Endometrium (tissue), 2 donors: ENCODE data around the gene RASAL2.

Experiments
- FAIRE-seq: peaks from 2 replicates; lab custom pipeline; 2012; peaks lifted over from hg19 to GRCh38; lab: Jason Lieb, UNC
- donor health status: control.
- donor health status: control.

RASAL2 gene

GRCh38 chr1:178393370-178393769 lies 299.5 kb downstream of the RASAL2 start:
- FAIRE-seq, result no peak

GRCh38 chr1:178396789-178397188 lies 302.9 kb downstream of the RASAL2 start:
- no peak for FAIRE-seq

GRCh38 chr1:178397678-178398077 lies 303.8 kb downstream of the RASAL2 start:
- FAIRE-seq, result no peak

DNA sequence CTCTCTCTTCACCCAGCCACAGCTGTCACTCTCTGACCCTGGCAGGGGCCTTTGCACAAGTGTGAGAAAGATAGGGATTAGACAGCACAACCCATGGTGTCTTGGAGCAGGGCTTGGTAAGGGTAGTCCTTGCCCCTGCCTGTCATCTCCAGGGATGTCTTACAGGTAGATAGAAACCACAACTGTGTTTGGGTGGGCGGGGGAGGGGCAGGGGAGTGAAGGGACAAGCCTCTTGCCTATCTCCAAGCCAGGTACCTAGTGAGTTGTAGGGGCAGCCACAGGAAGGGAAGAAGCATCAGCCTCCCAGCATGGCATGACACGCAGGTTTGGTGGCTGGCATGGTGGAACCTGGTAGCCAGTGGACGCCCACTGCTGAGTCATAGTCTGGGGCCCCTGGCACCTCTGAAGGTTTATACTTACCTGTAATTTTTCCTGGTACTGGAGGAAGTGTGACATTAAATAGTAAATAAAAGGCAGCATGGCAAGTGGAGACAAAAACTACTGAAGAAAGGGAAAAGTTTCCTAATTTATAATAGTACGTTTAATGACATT lies 305.3 kb downstream of the RASAL2 start:
- no peak for FAIRE-seq

- no peak for FAIRE-seq
These were observed 311.2 kb downstream of the RASAL2 start for GRCh38 chr1:178405137-178405536.

GRCh38 chr1:178407215-178407614 lies 313.3 kb downstream of the RASAL2 start:
- no peak for FAIRE-seq

GRCh38 chr1:178407655-178408054 lies 313.8 kb downstream of the RASAL2 start:
- no peak for FAIRE-seq

DNA sequence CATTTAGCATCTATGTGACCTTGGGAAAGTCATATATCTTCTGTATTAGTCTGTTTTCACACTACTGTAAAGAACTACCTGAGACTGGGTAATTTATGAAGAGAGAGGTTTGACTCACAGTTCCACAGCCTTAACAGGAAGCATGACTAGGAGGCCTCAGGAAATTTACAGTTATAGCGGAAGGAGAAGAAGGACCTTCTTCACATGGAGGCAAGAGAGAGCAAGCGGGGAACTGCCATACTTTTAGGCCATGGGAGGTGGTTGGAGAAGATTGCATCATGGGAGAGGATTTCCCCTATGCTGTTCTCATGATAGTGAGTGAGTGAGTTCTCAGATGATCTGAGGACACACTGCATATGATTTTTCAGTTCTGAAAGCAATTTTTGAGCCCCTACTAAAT lies 315.0 kb downstream of the RASAL2 start:
- no peak for FAIRE-seq

GRCh38 chr1:178409541-178409940 lies 315.6 kb downstream of the RASAL2 start:
- no peak for FAIRE-seq

GRCh38 chr1:178411756-178412399 lies 318.0 kb downstream of the RASAL2 start:
- no peak for FAIRE-seq

- FAIRE-seq, result no peak
These were observed 318.5 kb downstream of the RASAL2 start for GRCh38 chr1:178412400-178412770.

DNA sequence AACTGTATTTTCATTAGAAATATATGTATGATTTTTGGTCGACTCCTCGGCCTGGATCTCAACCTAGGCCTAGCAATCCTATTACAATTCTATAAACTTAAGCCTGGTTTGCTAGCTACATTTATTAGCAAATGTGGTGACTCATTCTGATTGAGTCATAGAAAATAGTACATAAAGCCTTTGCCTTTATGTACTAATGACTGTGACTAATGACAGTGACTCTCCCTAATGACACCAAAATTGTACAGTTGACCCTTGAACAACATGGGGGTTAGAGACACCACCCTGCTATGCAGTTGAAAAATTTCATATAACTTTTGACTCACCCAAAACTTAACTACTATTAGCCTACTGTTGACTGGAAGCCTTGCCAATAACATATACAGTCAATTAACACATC lies 324.0 kb downstream of the RASAL2 start:
- FAIRE-seq, result no peak

GRCh38 chr1:178418284-178418955 lies 324.5 kb downstream of the RASAL2 start:
- no peak for FAIRE-seq

GRCh38 chr1:178434360-178434759 lies 340.5 kb downstream of the RASAL2 start:
- FAIRE-seq, result no peak

- FAIRE-seq, result no peak
These were observed 341.1 kb downstream of the RASAL2 start for GRCh38 chr1:178434899-178435435.

DNA sequence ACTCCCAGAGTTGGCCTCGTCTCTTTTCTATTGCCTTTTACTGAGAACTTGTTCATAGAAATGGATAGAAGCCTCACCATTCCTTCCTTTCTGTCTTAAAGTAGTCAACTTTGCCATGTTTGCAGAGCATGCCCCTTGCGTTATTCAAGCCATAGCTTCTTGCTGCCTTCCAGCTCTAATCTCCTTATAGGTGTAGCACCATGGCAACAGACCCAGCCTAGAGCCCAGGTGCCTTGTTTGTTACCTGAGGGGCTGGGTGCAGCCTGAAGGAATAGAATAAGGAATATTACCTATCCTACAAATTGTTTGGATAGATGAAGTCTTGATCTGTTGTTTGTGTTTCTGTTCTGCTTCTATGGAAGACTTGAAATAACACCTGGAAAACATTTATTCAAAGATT lies 343.0 kb downstream of the RASAL2 start:
- no peak for FAIRE-seq

- FAIRE-seq, result no peak
These were observed 344.5 kb downstream of the RASAL2 start for GRCh38 chr1:178438432-178438831.

GRCh38 chr1:178442925-178443324 lies 349.0 kb downstream of the RASAL2 start:
- no peak for FAIRE-seq

DNA sequence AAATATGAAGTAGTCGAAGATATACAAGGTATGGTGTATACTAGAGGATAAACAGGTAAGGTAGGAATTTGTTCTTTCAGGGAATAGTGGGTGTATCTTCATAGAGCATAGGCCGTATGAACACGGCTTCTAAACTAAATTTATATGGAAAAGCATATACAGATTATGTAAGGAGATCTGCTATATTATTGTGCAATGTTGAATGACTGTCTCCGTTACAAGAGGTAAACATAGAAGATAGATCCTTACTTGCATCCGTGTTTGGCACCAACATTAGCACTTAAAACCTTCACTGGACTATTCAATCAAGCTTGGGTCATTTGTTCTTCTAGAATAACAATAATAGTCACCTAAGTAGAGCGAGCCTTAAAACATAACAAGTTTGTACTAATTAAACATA lies 357.0 kb downstream of the RASAL2 start:
- FAIRE-seq, result no peak

GRCh38 chr1:178451529-178451928 lies 357.6 kb downstream of the RASAL2 start:
- FAIRE-seq, result no peak

DNA sequence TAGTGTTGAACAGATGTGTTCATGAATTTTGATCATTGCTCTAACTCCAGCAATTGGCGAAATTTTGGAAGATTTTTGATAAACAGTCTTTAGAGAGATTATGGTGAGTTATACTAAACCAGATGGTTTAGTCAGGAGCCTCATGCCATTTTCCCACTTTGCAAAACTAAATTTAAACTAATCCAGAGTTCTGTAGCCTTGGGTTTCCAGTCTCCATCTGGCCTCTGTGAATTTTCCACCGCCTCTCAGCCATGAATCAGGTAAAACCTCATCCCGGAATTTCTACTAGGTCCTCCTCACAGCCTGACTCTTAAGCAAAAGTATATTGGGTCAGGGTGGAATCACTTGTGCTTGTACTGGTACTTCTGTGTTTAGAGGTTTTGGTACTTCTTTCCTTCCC lies 358.1 kb downstream of the RASAL2 start:
- FAIRE-seq, result no peak

GRCh38 chr1:178456472-178456871 lies 362.6 kb downstream of the RASAL2 start:
- no peak for FAIRE-seq

GRCh38 chr1:178457651-178458050 lies 363.7 kb downstream of the RASAL2 start:
- no peak for FAIRE-seq

GRCh38 chr1:178458203-178458602 lies 364.3 kb downstream of the RASAL2 start:
- FAIRE-seq, result no peak
